ENCODE measurements around the gene PRAMEF26.
"Not testable (repeated sequence)": the region's sequence is repeated elsewhere in the genome, so short reads cannot be mapped to it uniquely, and the experiment has no call there.

Gene PRAMEF26

DNA sequence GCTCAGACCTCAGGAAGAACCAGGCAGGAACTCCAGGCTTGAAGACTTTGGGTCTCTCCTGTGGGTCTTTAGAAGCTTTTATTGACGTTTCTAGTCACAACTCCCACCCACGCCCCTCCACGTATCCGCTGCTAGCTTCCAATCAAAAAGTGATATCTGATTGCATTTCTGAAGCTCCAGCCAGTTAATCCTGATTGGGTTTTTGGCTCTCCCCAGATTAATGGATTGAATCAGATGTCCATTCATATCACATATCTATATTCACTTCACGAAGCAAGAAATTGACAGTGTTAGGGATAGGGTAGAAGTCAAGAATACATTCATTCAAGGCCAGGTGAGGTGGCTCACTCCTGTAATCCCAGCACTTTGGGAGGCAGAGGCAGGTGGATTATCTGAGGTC, at the start of gene PRAMEF26:
Gene PRAMEF26, minus strand, starts transcription at position 101 of the 400 bp plus-strand sequence. CDS start 2,914 bp downstream, outside the sequence.
- not testable (repeated sequence) for DNase-seq

- DNase-seq = not testable (repeated sequence)
Measured at GRCh38 chr1:13201309-13201708, 45.5 kb upstream of the PRAMEF26 start, which contains the start of gene PRAMEF13. Gene PRAMEF13, minus strand, starts transcription at chr1:13201409. Its CDS starts 1,820 bp downstream, at chr1:13199589.

- not testable (repeated sequence) for DNase-seq
Measured at GRCh38 chr1:13171548-13171947, 15.7 kb upstream of the PRAMEF26 start, which contains the start of gene PRAMEF9. Gene PRAMEF9, plus strand, starts transcription at chr1:13171848. Its CDS starts 3,433 bp downstream, at chr1:13175281.

DNA sequence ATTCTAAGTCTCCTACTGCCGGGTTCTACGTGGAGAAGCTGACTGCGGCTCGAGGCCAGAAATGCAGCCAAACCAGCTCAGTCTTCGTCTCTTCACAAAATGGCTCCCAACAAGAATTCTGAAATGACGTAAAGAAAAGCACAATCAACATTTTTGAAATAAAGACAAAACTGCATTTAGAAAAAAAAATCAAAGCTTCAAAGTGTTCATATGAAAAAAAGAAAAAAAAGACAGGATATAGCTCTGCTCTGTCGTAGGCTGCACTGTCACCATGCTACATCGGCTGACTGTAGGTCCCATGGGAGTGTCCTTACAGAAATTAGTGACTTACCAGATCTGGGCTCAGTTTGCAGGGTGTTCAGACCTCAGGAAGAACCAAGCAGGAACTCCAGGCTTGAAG, 9.7 kb upstream of the PRAMEF26 start, which contains the start of gene HNRNPCL4:
Gene HNRNPCL4, minus strand, starts transcription at position 101 of the 400 bp plus-strand sequence. CDS start 164 bp downstream, outside the sequence.
- not testable (repeated sequence) for DNase-seq

GRCh38 chr1:13116754-13117153, 39.1 kb downstream of the PRAMEF26 start, which contains the start of gene HNRNPCL2:
Gene HNRNPCL2, minus strand, starts transcription at chr1:13116854. Its CDS starts 454 bp downstream, at chr1:13116400.
- DNase-seq = not testable (repeated sequence)

Data from anterior cingulate cortex (tissue), 58 donors.